ENCODE measurements around the gene CALY. TPM values are rescaled to one million over a fixed set of nuclear protein-coding genes. Genes with fewer than 3 reads are reported as not detected.
A peak's percentile ranks its signal among the peaks of the same experiment; 100 is the strongest.
"Not testable (repeated sequence)": the region's sequence is repeated elsewhere in the genome, so short reads cannot be mapped to it uniquely, and the experiment has no call there.

Gene CALY
- total RNA-seq, 1 experiment from 2014 or later: not detected

- not testable (repeated sequence) for H3K4me3 ChIP-seq; H3K9me3 ChIP-seq (replicated peaks); H3K27ac ChIP-seq; H3K27me3 ChIP-seq; H3K36me3 ChIP-seq; DNase-seq; H3K4me1 ChIP-seq
Observed at GRCh38 chr10:133320852-133321422, 15.8 kb downstream of the CALY start.

GRCh38 chr10:133318494-133319127, 18.1 kb downstream of the CALY start:
- H3K36me3 ChIP-seq: no peaks in the 10 kb centered on the region
- peak; percentile 70 to 78 for DNase-seq
- H3K9me3 ChIP-seq (replicated peaks): no peaks in the 10 kb centered on the region
- no peak overlapping the region for H3K27ac ChIP-seq
- H3K4me3 ChIP-seq: peak overlapping the region; percentile 51
- H3K4me1 ChIP-seq: no peaks in the 10 kb centered on the region
- no peaks in the 10 kb centered on the region for H3K27me3 ChIP-seq

- Histone ChIP-seq H3K9me3 (replicated peaks) (no peaks in the 10 kb centered on the region), H3K27ac (no peak overlapping the region), H3K27me3 (no peaks in the 10 kb centered on the region), H3K4me3 (no peak overlapping the region), H3K4me1 (no peaks in the 10 kb centered on the region), H3K36me3 (no peaks in the 10 kb centered on the region)
- DNase-seq: no peak
Observed at GRCh38 chr10:133316732-133317131, 20.0 kb downstream of the CALY start.

DNA sequence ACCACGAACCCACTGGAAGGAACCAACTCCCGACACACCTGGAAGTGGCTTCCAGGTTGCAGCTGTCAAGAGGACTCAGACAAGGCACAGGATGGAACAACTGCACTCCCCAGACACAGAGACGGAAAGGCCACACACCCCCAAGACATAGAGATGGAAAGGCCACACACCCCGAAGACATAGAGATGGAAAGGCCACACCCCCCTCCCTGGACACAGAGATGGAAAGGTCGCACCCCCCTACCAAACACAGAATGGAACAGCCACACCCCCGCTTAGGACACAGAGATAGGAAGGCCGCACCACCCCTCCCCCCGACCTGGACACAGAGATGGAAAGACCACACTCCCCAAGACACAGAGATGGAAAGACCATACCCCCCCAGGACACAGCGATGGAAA, 20.4 kb downstream of the CALY start:
- H3K9me3 ChIP-seq (replicated peaks): no peaks in the 10 kb centered on the region
- no peak overlapping the region for H3K27ac ChIP-seq
- DNase-seq: no peak
- no peak overlapping the region for H3K4me3 ChIP-seq
- no peaks in the 10 kb centered on the region for H3K4me1 ChIP-seq
- no peaks in the 10 kb centered on the region for H3K27me3 ChIP-seq
- H3K36me3 ChIP-seq: no peaks in the 10 kb centered on the region

- Histone ChIP-seq H3K27me3 (no peaks in the 10 kb centered on the region), H3K36me3 (0 out of 2 replicates have a peak, but pooled peaks cover 3% of the 10 kb centered on the region), H3K4me1 (no peaks in the 10 kb centered on the region), H3K4me3 (no peak overlapping the region), H3K27ac (no peak overlapping the region), H3K9me3 (replicated peaks) (no peaks in the 10 kb centered on the region)
- DNase-seq: no peak
Observed at GRCh38 chr10:133315847-133316246, 20.8 kb downstream of the CALY start.

DNA sequence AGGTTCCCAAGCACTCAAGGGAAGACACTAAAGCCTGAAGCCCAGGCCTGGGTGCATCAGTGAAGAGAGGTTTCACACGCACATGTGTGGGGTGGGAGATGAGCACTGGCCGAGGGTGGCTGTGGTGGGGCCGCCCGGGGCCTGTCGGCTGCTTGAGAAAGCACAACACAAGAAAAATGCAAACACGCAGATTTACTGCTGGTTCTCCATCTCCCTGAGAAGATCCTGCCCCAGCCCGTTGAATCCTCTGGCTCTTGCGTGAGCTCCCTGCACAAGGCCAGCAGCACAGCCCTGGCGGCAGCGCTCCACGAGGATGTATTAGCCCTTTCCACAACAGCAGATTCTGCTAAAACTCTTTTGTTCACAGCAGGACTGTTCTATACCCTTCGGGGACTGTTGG, 21.8 kb downstream of the CALY start:
- Histone ChIP-seq H3K9me3 (replicated peaks) (no peaks in the 10 kb centered on the region), H3K27me3 (no peaks in the 10 kb centered on the region), H3K4me1 (no peaks in the 10 kb centered on the region), H3K36me3 (0 out of 2 replicates have a peak, but pooled peaks cover 3% of the 10 kb centered on the region), H3K27ac (no peak overlapping the region), H3K4me3 (no peak overlapping the region)
- no peak for DNase-seq

DNA sequence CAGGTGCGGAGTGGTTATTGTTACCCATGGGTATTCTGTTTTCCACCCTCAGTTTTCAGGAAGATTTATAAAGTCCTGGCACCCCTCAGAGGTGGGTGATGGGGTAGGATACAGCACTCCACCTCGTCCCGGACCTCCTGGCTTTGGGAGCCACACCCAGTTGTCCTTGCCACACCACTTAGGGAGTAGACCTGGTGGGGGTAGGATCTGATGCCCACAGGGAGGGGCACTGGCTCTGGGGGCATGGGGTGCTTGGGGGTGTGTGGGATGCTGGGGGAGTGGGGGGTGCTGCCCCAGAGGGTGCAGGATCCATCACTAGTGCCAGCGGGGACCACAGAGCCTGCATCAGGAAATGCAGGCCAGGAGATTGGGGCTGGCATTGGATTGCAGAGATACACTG, 23.5 kb downstream of the CALY start:
- 0 out of 2 replicates have a peak, but pooled peaks cover 3% of the 10 kb centered on the region for H3K36me3 ChIP-seq
- DNase-seq: no peak
- no peak overlapping the region for H3K27ac ChIP-seq
- H3K4me3 ChIP-seq: no peak overlapping the region
- no peaks in the 10 kb centered on the region for H3K27me3 ChIP-seq
- H3K4me1 ChIP-seq: no peaks in the 10 kb centered on the region
- H3K9me3 ChIP-seq (replicated peaks): no peaks in the 10 kb centered on the region

GRCh38 chr10:133312769-133313145, 23.9 kb downstream of the CALY start:
- Histone ChIP-seq H3K36me3 (0 out of 2 replicates have a peak, but pooled peaks cover 3% of the 10 kb centered on the region), H3K4me1 (no peaks in the 10 kb centered on the region), H3K9me3 (replicated peaks) (no peaks in the 10 kb centered on the region), H3K27me3 (no peaks in the 10 kb centered on the region), H3K4me3 (no peak overlapping the region), H3K27ac (no peak overlapping the region)
- no peak for DNase-seq

- no peak overlapping the region for H3K27ac ChIP-seq
- no peaks in the 10 kb centered on the region for H3K4me1 ChIP-seq
- 0 out of 2 replicates have a peak, but pooled peaks cover 3% of the 10 kb centered on the region for H3K36me3 ChIP-seq
- no peak for DNase-seq
- H3K4me3 ChIP-seq: no peak overlapping the region
- H3K9me3 ChIP-seq (replicated peaks): no peaks in the 10 kb centered on the region
- no peaks in the 10 kb centered on the region for H3K27me3 ChIP-seq
Observed at GRCh38 chr10:133312016-133312768, 24.5 kb downstream of the CALY start.

DNA sequence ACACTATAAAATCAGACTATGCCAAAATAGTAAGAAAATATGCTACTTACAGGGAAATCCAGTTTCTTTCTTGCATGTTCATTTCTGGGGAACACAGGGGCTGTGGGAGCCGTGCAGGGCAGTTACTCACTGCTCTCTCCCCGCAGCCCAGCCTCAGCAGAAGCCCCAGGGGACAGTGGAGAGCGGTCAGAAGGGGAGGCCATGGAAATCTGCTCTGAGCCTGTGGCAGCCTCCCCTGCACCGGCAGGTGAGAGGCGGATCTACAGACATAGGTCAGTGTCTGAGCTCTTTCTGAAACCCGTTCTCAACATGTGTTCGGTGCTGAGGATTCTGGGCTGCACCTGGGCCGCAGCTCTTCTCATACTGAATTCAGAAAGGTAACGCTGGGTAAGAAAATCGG, 25.1 kb downstream of the CALY start:
- Histone ChIP-seq H3K27me3 (no peaks in the 10 kb centered on the region), H3K9me3 (replicated peaks) (no peaks in the 10 kb centered on the region), H3K36me3 (0 out of 2 replicates have a peak, but pooled peaks cover 3% of the 10 kb centered on the region), H3K4me1 (no peaks in the 10 kb centered on the region), H3K4me3 (no peak overlapping the region), H3K27ac (no peak overlapping the region)
- DNase-seq: no peak

GRCh38 chr10:133310789-133311188, 25.9 kb downstream of the CALY start:
- Histone ChIP-seq H3K27me3 (no peaks in the 10 kb centered on the region), H3K4me1 (no peaks in the 10 kb centered on the region), H3K27ac (no peak overlapping the region), H3K9me3 (replicated peaks) (no peaks in the 10 kb centered on the region), H3K36me3 (0 out of 2 replicates have a peak, but pooled peaks cover 3% of the 10 kb centered on the region), H3K4me3 (no peak overlapping the region)
- DNase-seq: no peak

GRCh38 chr10:133310399-133310755, 26.3 kb downstream of the CALY start:
- no peaks in the 10 kb centered on the region for H3K4me1 ChIP-seq
- no peak for DNase-seq
- no peaks in the 10 kb centered on the region for H3K27me3 ChIP-seq
- no peaks in the 10 kb centered on the region for H3K9me3 ChIP-seq (replicated peaks)
- 0 out of 2 replicates have a peak, but pooled peaks cover 3% of the 10 kb centered on the region for H3K36me3 ChIP-seq
- H3K27ac ChIP-seq: no peak overlapping the region
- no peak overlapping the region for H3K4me3 ChIP-seq

DNA sequence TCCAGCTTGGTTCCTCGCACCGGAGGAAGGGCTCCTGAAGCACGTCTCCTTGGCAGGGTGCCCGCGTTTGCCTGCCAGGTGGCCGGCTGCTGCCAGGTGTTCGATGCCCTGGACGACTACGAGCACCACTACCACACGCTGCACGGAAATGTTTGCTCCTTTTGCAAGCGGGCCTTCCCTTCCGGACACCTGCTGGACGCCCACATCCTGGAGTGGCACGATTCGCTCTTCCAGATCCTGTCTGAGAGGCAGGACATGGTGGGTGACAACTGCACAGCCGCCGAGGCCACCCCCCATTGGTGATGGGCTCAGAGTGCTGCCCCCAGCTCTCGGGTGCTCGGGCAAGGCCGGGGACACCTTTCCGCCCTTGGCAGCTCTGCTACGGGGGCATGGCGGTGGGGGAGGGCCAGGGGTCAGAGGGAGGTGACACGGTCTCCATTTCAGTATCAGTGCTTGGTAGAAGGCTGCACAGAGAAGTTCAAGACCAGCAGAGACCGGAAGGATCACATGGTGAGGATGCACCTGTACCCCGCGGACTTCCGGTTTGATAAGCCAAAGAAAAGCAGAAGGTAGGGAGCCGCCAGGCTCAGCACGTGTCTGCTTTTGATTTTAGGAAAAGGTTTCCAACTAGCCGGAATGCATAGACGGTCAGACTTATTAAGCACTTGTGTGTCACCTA, 26.8 kb downstream of the CALY start:
- H3K4me1 ChIP-seq: no peaks in the 10 kb centered on the region
- no peak for DNase-seq

GRCh38 chr10:133309100-133309719, 27.5 kb downstream of the CALY start:
- H3K4me1 ChIP-seq: no peaks in the 10 kb centered on the region
- H3K36me3 ChIP-seq: 0 out of 2 replicates have a peak, but pooled peaks cover 3% of the 10 kb centered on the region
- H3K9me3 ChIP-seq (replicated peaks): no peaks in the 10 kb centered on the region
- peak overlapping the region; percentile 75 for H3K27ac ChIP-seq
- H3K4me3 ChIP-seq: peak overlapping the region; percentile 84
- peak; percentile 79 to 83 for DNase-seq
- no peaks in the 10 kb centered on the region for H3K27me3 ChIP-seq

More for the DNA sequence above, 26.8 kb downstream of the CALY start:
- H3K27ac ChIP-seq: no peak overlapping the region
- no peak overlapping the region for H3K4me3 ChIP-seq
- H3K9me3 ChIP-seq (replicated peaks): no peaks in the 10 kb centered on the region
- 0 out of 2 replicates have a peak, but pooled peaks cover 3% of the 10 kb centered on the region for H3K36me3 ChIP-seq
- H3K27me3 ChIP-seq: no peaks in the 10 kb centered on the region
